ENCODE measurements around the gene P2RY14.
A peak's percentile ranks its signal among the peaks of the same experiment; 100 is the strongest.
"Not testable (repeated sequence)": the region's sequence is repeated elsewhere in the genome, so short reads cannot be mapped to it uniquely, and the experiment has no call there.

Gene P2RY14

DNA sequence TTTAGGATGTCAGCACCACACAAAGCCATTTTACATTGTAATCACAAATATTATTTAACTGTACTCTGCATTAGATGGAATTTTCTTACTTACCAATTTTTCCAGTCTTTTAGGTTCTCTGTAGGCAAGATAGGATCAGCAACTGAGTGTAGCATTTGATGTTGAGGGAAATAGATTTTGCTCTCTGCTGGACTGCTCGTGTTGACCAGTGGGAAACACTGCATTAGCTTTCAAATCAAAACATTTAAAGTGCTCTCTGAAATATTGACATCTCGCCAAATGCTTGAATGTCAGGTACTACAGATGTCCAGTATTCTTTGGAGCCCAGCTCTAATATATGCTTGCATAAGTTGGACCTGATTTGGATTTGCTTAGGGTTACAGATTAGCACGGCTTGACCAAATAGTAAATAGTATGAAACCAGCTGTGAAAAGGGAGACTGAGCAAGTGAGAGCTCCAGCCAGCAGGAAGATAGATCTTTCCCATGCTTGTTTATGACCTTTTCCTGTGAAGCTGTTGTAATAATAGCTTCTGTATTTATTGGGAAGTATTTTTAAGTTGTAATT, 29.5 kb downstream of the P2RY14 start:
- no peak for DNase-seq

DNA sequence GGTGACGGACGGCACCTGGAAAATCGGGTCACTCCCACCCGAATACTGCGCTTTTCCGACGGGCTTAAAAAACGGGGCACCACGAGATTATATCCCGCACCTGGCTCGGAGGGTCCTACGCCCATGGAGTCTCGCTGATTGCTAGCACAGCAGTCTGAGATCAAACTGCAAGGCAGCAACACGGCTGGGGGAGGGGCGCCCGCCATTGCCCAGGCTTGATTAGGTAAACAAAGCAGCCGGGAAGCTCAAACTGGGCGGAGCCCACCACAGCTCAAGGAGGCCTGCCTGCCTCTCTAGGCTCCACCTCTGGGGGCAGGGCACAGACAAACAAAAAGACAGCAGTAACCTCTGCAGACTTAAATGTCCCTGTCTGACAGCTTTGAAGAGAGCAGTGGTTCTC, 36.3 kb downstream of the P2RY14 start:
- DNase-seq, result not testable (repeated sequence)

DNA sequence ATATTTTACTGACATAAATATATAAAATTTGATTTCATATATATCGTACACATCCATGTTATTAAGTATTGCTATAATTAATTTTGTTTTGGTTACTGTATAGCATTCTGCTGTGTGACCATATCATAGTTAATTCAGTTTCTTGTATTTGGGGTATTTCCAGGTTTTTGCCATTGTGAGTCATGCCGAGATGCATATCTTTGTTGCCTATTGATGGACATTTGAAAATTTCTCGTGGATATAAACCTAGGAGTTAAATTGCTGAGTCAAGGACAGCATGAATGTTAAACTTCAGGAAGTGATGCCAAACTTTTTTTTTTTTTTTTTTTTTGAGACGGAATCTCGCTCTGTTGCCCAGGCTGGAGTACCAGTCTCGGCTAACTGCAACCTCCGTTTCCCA, 41.6 kb downstream of the P2RY14 start:
- no peak for DNase-seq

DNA sequence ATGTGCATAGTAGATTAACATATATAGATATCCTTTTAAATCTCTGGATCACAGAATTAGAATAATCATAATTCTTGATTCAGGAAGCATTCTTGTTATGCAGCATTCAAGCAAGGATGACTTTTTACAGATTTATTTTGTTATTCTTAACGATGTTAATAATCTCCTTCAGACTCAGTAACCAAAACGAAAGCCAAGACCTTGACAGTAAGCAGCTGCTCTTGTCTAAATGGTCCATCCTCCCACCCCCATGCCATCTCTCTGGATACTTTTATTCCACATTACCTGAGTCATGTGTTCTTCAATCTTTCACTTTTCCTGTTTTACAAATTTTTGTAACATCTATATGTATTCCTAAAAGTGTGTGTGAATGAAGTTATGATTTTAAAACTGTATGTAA, 42.0 kb downstream of the P2RY14 start:
- no peak for DNase-seq

DNA sequence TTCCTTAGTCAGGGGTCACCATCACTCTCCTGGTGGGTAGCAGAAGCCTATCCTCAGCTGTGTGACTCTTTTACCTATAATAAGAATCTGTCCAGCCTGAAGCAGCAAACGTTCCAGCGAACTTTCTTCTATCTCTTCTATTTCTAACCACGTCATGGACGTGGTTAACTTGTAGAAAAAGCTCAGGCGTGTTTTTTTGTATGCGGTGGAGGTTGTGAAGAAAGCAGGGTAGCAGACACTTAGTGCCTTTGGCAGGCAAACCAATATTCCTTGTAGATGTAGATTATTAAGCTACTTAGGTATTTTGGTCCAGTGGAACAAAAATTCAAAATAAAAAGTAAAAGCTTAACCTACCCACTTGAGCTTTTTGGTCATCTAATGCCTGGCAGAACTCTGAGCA, 43.5 kb downstream of the P2RY14 start:
- no peak for DNase-seq

DNA sequence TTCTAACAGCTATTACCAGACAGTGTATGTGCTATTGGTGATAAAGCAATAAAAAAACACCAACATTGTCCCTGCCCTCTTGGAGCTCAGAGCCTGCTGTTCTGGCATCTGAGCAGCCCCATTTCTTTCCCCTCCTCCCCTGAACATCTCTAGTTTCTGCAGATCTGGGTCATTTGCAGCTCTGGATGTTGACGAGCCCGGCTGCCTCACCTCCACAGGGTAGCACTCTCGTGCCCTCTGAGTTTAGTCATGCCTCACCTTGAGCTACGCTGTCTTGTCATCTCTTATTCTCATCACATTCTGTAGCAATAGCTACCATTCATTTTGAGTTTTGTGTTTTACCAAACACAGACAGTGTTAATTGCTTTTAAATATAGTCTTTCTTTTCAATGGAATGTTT, 45.4 kb downstream of the P2RY14 start:
- DNase-seq, result no peak

DNA sequence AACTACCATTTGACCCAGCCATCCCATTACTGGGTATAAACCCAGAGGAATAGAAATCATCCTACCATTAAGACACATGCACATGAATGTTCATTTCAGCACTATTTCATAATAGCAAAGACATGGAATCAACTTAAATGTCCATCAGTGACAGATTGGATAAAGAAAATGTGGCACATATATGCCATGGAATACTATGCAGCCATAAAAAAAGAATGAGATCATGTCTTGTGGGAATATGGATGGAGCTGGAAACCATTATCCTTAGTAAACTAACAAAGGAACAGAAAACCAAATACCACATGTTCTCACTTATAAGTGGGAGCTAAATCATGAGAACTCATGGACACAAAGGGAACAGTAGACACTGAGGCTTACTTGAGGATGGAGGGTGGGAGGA, 45.9 kb downstream of the P2RY14 start:
- DNase-seq, result not testable (repeated sequence)

DNA sequence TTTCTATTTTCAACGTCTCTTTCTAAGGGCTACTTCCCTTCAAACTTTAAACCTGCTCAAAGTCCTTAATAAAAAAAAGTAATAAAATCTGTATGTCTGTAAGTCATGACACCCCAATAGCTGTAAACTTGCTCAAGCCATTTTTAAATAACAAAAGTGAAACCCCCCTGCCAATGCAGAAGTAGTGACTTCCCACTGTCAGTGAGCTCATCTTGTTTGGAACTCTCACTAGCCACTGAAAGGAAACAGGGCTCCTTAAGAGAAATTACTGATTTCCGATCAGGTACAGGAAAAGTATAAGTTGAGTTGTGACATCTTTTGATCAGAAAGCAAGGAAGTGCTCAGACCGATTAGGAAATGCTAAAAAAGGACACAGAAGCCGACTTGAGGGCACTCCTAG, 47.7 kb downstream of the P2RY14 start:
- peak; percentile 23 to 54 for DNase-seq

DNA sequence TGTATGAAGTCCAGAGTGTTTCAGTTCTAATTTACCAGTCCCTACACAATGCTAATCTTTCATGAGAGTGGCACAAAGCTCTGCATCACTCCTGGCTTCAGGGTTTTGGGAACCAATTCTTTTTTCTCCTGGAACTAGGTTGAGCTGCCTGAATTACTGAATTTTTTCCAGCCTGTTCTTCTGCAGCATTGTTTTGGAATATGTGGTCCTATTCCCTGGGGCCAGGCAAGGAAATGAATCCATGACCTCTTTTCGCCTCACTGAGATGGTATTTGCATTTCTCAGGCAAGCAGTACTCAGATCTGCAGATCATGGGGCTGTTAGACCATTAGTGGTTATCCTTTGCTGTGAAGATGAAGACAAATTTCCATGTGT, 49.7 kb downstream of the P2RY14 start:
- no peak for DNase-seq

DNA sequence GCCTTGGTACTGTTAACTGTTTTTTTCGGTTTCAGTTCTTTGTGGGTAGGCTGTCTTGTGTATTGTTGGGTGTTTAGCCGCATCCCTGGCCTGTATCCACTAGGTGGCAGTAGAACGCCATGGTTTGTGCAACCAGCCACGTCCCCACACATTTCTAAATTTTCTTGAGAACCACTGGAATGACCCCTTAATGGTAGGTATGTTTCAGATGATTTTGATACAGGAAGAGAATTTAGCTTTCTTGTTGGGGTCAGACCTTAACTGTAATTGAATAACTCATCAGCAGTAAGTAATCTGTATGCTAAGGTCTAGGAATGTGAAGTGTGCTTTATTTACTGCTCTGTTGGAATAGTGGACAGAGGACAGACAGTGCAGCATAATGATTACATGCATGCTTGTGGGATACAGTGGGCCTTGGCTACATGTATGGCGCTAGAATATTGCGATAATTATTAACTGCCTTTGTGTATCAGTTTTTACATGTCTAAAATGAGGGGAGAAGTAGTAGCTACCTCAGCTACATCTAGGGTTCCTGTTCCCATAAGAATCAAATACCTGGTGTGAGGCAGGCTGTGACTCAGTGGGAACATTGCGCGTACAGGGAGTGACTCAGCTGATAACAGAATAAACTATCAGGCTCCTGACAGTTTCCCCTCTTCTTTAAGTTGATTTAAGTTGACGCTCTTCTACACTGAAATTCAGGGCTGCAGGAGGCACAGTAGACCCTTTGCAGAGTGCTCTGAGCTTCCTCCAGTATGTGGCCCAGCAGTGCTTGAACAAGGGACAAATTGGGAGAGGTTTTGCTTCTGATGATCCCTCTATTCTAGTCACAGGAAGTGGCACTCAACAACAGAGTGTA, 50.3 kb downstream of the P2RY14 start:
- DNase-seq, result peak; percentile 68 to 77

DNA sequence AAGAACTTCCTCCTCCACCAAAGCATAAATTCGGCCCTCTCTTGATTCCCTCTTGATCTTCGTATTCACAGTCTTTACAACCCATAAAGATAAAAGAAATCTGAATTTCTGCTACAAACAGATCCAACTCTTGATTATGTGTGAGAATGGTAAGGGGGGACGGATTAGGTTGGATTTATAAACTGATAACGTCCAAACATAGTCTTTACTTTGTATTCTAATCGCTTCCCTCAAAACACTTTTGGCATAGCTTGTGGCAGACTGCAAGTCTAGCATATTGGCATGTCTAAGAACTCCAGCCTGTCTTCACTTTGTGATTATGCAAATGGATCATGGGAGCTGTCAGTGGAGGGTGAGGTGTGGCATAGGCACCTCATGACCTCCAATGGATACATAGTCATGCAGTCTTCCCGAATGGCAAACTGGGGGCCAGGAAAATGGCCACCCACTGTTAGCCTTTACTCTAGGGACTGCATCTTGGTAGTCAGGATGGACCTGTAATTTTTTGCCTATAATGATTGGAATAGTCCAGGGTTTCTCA, 51.0 kb downstream of the P2RY14 start:
- DNase-seq, result no peak

DNA sequence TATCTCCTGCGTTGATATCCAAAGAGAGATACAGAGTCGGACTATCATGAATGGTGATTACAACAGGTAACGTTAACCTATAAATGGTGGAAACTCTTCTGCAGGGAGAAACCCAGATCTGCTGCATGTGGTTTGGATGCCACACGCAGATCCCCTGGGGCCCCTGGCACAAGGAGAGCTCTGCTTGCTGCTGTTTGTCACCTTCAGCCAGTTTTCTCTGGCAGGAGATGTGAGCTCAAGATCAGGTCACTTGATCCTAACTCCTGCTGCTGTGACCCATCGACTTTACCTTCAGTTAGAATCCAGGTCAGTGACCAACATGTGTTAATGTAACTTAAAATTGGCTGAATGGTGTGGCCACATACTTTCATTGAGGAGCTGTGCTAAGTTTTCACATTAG, 51.5 kb downstream of the P2RY14 start:
- DNase-seq, result no peak

DNA sequence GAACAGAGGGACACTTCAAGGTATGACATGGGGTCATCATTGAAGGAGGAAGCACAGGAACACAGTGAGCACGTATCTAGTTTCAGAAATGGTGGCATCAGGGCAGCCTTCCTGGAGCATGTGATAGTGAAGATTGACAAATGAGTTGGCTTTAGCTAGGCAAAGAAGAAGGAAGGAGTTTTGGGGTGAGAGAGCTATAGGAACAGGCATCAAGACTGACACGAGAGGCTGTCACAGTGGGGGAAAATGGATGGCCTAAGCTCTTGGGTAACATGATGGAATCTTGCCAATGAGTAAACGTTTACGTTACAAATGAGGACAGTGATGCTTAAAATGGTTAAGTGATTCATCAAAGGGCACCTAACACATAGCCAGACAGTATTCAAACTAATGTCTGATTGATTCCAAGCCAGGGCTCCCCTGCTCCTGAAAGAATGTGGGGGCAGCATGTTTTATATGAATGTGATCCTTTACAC, 52.2 kb downstream of the P2RY14 start:
- no peak for DNase-seq

DNA sequence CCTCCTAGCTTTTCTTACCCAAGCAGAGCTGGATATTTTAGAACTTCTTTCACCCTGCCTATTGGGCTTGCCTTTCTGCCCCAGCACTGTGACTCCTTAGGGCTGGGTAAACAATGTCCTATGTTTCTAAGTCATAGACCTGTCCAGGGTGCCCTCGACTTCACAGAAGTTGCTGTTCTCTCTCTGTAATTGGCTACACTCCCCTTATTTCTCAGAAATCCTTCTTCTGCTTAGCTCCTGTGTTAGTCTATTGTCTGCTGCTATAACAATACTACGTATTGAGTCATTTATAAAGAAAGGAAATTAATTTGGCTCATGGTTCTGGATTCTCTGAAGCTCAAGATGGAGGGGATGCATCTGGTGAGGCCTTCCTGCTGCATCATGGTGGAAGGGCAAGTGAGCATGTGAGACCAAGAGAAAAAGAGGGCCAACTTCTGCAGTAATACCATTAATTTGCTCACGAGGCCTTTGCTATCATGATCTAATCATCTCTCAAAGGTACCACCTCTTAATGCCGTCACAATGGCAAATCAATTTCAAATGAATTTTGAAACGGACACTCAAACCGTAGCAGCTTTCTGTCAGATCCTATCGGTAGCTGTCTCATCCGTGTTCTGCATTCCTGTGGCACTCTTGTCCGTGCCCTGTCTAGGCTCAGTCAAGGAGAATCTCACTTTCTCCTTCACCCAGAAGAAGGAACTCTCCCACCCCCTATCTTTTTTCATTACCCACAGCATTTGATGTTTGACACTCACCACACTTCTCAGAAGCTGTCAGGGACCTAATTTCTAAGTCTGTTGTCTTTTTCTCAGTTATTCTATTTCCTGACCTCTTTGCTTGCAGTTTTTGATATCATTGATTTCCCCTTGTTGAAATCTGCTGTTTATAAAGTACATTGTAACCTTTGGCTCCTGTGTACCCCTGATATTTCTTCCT, 53.0 kb downstream of the P2RY14 start:
- no peak for DNase-seq

DNA sequence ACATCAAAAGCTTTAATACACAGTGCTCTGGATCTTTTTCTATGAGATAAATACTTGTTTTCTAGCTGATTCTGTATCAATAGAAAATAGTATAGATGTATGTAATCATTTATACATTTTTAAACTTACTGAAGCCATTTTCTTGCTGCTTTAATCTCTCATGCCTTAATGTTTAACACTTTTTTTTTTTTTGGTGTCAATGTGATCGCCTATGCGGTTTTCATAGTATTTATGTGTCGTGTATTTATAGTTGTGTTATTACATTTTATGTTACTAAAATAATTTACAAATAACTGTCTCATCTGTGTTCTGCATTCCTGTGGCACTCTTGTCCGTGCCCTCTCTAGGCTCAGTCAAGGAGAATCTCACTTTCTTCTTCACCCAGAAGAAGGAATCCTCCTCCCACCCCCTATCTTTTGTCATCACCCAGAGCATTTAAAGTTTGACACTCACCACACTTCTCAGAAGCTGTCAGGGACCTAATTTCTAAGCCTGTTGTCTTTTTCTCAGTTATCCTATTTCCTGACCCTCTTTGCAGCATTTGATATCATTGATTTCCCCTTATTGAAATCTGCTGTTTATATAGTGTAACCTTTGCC, 54.0 kb downstream of the P2RY14 start:
- DNase-seq, result no peak

DNA sequence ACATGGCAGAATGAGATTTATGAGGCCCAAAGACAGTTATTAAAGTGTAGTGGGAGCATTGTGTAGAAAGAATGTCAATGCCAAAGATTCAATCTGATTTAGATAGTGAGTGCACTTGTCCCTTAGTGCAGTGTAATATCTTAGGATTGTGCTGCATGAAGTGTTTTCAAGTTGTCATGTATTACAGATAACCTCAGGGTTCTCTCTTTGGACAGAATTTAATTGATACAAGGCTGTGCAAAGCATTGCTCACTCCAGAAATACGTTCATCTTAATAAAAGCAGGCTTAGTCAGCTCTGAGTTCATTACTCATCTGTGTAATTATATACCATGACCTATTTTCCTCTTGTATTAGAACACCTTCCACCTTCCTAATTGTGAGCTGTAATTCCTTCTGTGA, 59.3 kb downstream of the P2RY14 start:
- no peak for DNase-seq

DNA sequence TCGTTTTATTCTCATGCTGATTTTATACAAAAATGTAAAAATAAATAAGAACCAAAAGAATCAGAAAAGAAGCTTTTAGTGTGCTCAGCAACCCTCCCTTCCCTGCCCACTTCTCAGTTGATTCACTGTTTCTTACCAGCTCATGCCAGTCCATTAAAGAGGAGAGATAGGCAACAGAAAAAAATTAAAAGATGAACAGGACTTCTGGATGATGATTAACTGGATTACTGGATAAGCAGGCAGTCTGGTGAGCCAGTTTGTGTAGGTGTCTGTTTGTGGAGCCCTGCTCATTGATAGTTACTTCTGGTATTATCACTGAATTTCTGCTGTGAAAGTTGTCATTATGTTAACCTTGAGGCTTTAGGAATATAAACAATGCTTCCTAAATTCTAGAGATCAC, 60.2 kb downstream of the P2RY14 start:
- no peak for DNase-seq

DNA sequence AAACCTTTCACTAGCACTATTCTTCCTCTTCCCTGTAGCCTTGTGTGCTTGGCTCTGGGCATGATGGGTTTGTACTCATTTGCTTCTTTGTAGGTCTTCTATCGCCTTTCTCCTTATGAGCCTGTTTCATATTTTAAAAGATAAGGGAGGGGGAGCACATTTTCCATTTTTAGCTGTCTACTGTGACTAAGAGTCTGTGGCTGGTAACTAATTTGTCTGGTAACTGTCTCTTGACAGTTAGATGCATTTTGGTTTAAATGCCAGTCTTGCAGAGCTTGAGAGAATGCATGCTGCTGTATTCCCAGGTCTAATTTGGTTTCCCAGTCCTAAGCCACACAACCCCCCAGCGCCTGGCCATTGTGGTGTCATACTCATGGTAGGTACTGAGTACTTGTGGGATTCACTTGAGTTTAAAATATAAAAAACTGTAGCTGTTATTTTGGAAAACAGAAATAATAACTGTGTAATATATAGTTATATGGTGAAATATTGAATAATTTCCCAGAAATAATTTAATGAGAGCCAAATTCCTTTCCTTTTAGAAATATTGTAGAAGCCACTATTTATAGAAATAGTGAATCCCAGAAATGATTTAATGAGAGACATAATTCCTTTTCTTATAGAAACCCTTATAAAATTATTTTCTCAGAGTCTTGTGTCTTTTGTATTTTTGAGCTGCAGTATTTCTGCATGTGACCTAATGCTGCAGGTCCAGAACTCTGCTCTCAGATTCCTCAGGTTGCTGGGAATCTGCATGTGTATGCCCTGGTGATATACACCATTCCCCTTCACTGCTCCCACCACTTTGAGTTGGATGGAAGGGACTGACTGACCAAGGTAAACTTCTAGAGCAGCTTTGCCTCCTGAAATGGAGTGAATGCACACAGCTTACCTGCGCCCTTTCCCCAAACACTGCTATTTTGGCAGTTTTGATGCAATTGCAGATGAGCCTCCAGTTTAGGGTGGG, 61.4 kb downstream of the P2RY14 start:
- DNase-seq, result peak in 1 of 2 experiments; percentile 16

DNA sequence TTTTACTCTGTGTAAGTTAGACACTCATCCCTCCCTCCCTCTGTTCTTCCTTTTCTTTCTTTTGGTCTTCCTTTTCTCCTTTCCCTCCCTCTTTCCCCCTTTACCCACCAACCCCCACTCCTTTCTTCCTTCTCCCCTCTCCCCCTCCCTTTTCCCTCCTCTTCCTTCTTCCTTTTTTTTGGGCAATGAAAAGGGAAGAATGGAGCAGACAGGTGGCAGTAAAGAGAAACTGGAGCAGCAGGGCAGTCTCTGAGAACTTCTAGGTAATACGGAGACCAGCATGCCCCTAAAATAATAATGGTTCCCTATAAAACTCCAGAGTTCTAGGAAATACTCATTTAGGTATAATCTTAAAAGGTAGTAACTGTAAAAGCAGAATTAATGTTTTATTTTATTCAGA, 63.9 kb downstream of the P2RY14 start:
- no peak for DNase-seq

DNA sequence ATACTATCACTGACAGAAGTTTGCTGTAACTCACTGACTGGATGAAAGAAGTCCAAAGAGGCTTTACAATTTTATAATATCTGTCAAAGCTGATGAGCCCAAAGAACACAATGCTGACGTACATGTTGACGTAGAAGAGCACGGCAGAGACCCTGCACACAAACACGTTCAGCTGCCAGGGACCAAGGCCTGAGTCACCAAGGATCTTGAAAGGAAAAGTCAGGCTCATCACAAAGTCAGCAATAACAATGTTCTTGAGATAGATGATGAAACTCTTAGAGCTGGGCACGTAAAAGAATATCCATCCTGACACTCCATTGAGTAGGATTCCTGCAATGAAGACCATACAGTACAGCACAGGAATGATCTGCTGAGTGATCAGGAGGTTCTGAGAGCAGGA, 64.5 kb downstream of the P2RY14 start:
- DNase-seq, result no peak

DNA sequence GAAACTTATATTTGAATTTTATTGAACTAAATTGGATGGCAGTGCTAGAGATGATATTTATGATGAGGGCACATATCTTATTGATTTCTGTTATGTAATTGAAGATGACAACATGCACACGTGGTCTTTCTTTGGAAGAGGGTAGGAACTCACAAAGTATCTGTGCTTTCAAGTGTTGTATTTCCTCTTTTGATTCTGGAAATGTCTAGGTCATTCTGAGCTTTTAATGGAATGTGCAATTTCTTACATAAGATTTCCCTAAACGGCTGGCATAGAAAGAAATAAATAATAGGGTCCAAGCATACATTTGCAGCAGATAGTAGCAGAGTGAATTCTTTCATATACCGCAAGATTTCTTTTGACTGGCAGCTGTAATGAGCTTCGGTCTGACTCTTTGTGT, 65.2 kb downstream of the P2RY14 start:
- no peak for DNase-seq
